Neural cell (in vitro differentiated cells): ENCODE results near the gene KIAA2012. TPM values are rescaled to one million over a fixed set of nuclear protein-coding genes. Genes with fewer than 3 reads are reported as not detected.

Experiments used
- H2AFZ ChIP-seq: fragments of 200-600, 300-800 bp; sonication (generic), shearing (Covaris generic); 2 replicates; pipeline ENCODE4 v1.6.0; 2014; ENCODE audit warnings: low read depth, mild to moderate bottlenecking, antibody characterized with exemption, low read length, moderate library complexity
- H3F3A ChIP-seq: fragments of 200-600 bp; shearing (Covaris generic); 2 replicates; pipeline ENCODE4 v1.6.1; 2016; ENCODE audit warnings: mild to moderate bottlenecking, moderate library complexity, mixed read lengths, antibody characterized with exemption, low read length; ENCODE audit not compliant: insufficient read depth, poor library complexity, severe bottlenecking
- H3K27ac ChIP-seq: fragments of 200-600, 300-800 bp; sonication (generic), shearing (Covaris generic); 2 replicates; pipeline ENCODE4 v1.5.1; 2014; ENCODE audit warnings: mild to moderate bottlenecking, low read length, moderate library complexity
- H3K27me3 ChIP-seq: fragments of 300-800, 200-600 bp; sonication (generic), shearing (Covaris generic); 2 replicates; pipeline ENCODE4 v1.6.0; 2014; ENCODE audit warnings: mild to moderate bottlenecking, low read depth, low read length, moderate library complexity; ENCODE audit not compliant: insufficient read depth
- H3K36me3 ChIP-seq: fragments of 300-800, 200-600 bp; sonication (generic), shearing (Covaris generic); 2 replicates; pipeline ENCODE4 v1.5.1; 2014; ENCODE audit warnings: mild to moderate bottlenecking, antibody characterized with exemption, low read length, moderate library complexity; ENCODE audit not compliant: insufficient read depth
- H3K4me2 ChIP-seq: fragments of 300-800, 200-600 bp; sonication (generic), shearing (Covaris generic); 2 replicates; pipeline ENCODE4 v1.6.0; 2014; ENCODE audit warnings: mild to moderate bottlenecking, low read length
- H3K4me3 ChIP-seq: fragments of 300-800, 200-600 bp; sonication (generic), shearing (Covaris generic); 2 replicates; pipeline ENCODE4 v1.5.1; 2014; ENCODE audit warnings: mild to moderate bottlenecking, low read length, moderate library complexity
- H3K79me2 ChIP-seq: fragments of 200-600 bp; shearing (Covaris generic); replicated peaks from 2 replicates; pipeline ENCODE4 v1.6.0; 2014; ENCODE audit warnings: mild to moderate bottlenecking, low read length, moderate library complexity; ENCODE audit not compliant: insufficient read depth
- H3K9ac ChIP-seq: fragments of 300-800, 200-600 bp; sonication (generic), shearing (Covaris generic); 2 replicates; pipeline ENCODE4 v1.6.1; 2016; ENCODE audit warnings: mild to moderate bottlenecking, low read length, mixed read lengths
- H3K9me2 ChIP-seq: fragments of 200-600 bp; shearing (Covaris generic); 2 replicates; pipeline ENCODE4 v1.6.1; 2016; ENCODE audit warnings: mild to moderate bottlenecking, low read length, mixed read lengths; ENCODE audit not compliant: insufficient read depth
- H3K9me3 ChIP-seq: fragments of 200-600, 300-800 bp; sonication (generic), shearing (Covaris generic); 2 replicates; pipeline ENCODE4 v1.6.1; 2016; ENCODE audit warnings: mild to moderate bottlenecking, mixed run types, low read length, moderate library complexity, mixed read lengths
- H4K20me1 ChIP-seq: fragments of 200-600 bp; shearing (Covaris generic); 2 replicates; pipeline ENCODE4 v1.6.1; 2016; ENCODE audit warnings: mild to moderate bottlenecking, mixed run types; ENCODE audit not compliant: insufficient read depth
- CTCF ChIP-seq: fragments of 450-650 bp; IDR thresholded peaks from 2 replicates; pipeline ENCODE4 v1.5.1; 2014; ENCODE audit warnings: antibody characterized with exemption, mild to moderate bottlenecking, moderate library complexity; ENCODE audit not compliant: poor library complexity, severe bottlenecking
- EP300 ChIP-seq: fragments of 450-650 bp; conservative IDR thresholded peaks from 2 replicates; pipeline ENCODE4 v1.6.1; 2014; ENCODE audit warnings: antibody characterized with exemption, mild to moderate bottlenecking, moderate library complexity; ENCODE audit not compliant: poor library complexity, severe bottlenecking
- EZH2 ChIP-seq: fragments of 200-600, 300-800 bp; shearing (Covaris generic), sonication (generic); IDR thresholded peaks from 2 replicates; pipeline ENCODE4 v1.6.1; 2014; ENCODE audit warnings: antibody characterized with exemption, low read length, borderline replicate concordance, mild to moderate bottlenecking; ENCODE audit not compliant: insufficient read depth, poor library complexity, severe bottlenecking
- MXI1 ChIP-seq: fragments of 450-650 bp; conservative IDR thresholded peaks from 2 replicates; pipeline ENCODE4 v1.6.1; 2014; ENCODE audit warnings: antibody characterized with exemption, mild to moderate bottlenecking; ENCODE audit not compliant: poor library complexity, severe bottlenecking
- POLR2AphosphoS5 ChIP-seq: IDR thresholded peaks from 2 replicates; pipeline ENCODE4 v1.6.1; 2012
- RAD21 ChIP-seq: fragments of 450-650 bp; conservative IDR thresholded peaks from 2 replicates; pipeline ENCODE4 v1.6.1; 2014; ENCODE audit warnings: antibody characterized with exemption, mild to moderate bottlenecking, moderate library complexity
- SMC3 ChIP-seq: fragments of 450-650 bp; conservative IDR thresholded peaks from 2 replicates; pipeline ENCODE4 v1.6.1; 2014; ENCODE audit warnings: antibody characterized with exemption, mild to moderate bottlenecking, moderate library complexity; ENCODE audit not compliant: poor library complexity
- TAF1 ChIP-seq: IDR thresholded peaks from 2 replicates; pipeline ENCODE4 v1.6.1; 2012; ENCODE audit warnings: low read depth
- polyA plus RNA-seq: library from polyadenylated mRNA; depleted of rRNA; stranded (reverse); fragments of >200 nt; gene quantifications from 2 replicates; pipeline ENCODE4 v1.2.3, GENCODE V29; 2014
- TF ChIP-seq, protein P1 (sequence below): IDR thresholded peaks from 2 replicates; pipeline ENCODE4 v1.6.1; 2012; ENCODE audit warnings: borderline replicate concordance

The KIAA2012 gene
- polyA plus RNA-seq, 1 donor from 2014 or later: not detected

- no peaks in the 10 kb centered on the region for H3K9me3 ChIP-seq
- TF ChIP-seq, protein P1, sequence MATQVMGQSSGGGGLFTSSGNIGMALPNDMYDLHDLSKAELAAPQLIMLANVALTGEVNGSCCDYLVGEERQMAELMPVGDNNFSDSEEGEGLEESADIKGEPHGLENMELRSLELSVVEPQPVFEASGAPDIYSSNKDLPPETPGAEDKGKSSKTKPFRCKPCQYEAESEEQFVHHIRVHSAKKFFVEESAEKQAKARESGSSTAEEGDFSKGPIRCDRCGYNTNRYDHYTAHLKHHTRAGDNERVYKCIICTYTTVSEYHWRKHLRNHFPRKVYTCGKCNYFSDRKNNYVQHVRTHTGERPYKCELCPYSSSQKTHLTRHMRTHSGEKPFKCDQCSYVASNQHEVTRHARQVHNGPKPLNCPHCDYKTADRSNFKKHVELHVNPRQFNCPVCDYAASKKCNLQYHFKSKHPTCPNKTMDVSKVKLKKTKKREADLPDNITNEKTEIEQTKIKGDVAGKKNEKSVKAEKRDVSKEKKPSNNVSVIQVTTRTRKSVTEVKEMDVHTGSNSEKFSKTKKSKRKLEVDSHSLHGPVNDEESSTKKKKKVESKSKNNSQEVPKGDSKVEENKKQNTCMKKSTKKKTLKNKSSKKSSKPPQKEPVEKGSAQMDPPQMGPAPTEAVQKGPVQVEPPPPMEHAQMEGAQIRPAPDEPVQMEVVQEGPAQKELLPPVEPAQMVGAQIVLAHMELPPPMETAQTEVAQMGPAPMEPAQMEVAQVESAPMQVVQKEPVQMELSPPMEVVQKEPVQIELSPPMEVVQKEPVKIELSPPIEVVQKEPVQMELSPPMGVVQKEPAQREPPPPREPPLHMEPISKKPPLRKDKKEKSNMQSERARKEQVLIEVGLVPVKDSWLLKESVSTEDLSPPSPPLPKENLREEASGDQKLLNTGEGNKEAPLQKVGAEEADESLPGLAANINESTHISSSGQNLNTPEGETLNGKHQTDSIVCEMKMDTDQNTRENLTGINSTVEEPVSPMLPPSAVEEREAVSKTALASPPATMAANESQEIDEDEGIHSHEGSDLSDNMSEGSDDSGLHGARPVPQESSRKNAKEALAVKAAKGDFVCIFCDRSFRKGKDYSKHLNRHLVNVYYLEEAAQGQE: no peak
- no peak for TF ChIP-seq POLR2AphosphoS5
- no peak for TF ChIP-seq EZH2
- TF ChIP-seq SMC3: no peak
- H4K20me1 ChIP-seq: no peaks in the 10 kb centered on the region
- H3K36me3 ChIP-seq: no peaks in the 10 kb centered on the region
- H3K9me2 ChIP-seq: no peaks in the 10 kb centered on the region
- H3K79me2 ChIP-seq: no peaks in the 10 kb centered on the region
- no peak overlapping the region for H3K4me2 ChIP-seq
- H3K27ac ChIP-seq: no peak overlapping the region
- no peaks in the 10 kb centered on the region for H3F3A ChIP-seq
- no peaks in the 10 kb centered on the region for H3K27me3 ChIP-seq
- H3K9ac ChIP-seq: no peak overlapping the region
- H3K4me3 ChIP-seq: no peak overlapping the region
- H2AFZ ChIP-seq: no peak overlapping the region
These were observed 41.2 kb downstream of the KIAA2012 start for GRCh38 chr2:202114291-202114690.

DNA sequence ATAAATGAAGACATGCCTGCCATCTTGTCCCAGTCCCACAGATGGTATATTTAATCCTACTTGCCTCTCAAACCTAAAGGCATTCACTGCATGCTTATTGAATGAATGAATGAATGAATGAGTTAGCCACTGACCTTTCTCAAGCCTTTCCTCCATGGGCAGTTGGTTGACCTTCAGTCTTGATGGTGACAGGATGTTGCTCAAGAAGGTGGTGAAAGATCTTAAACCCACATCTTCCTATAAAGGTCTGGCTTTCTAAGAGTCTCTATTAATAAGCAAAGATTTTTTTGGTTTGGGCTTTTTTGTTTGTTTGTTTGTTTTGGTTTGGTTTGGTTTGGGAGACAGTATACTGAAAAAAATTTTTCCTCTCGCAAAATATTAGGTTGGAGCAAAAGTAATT is 41.7 kb downstream of the KIAA2012 start:
- Histone ChIP-seq H3K4me2 (no peak overlapping the region), H3K9me3 (no peaks in the 10 kb centered on the region), H3K79me2 (no peaks in the 10 kb centered on the region)

More for the DNA sequence above, 41.7 kb downstream of the KIAA2012 start:
- Histone ChIP-seq H3K36me3 (no peaks in the 10 kb centered on the region), H3K9me2 (no peaks in the 10 kb centered on the region), H3K27ac (no peak overlapping the region), H3K27me3 (no peaks in the 10 kb centered on the region), H3K4me3 (no peak overlapping the region), H2AFZ (no peak overlapping the region), H3K9ac (no peak overlapping the region), H3F3A (no peaks in the 10 kb centered on the region), H4K20me1 (no peaks in the 10 kb centered on the region)
- TF ChIP-seq, protein P1: no peak
- TF ChIP-seq EP300 (no peak), RAD21 (no peak), SMC3 (no peak), MXI1 (no peak), CTCF (no peak), POLR2AphosphoS5 (no peak), EZH2 (no peak), TAF1 (no peak)
